Measurements from ENCODE around the gene RHOT2. TPM values are rescaled to one million over a fixed set of nuclear protein-coding genes. Genes with fewer than 3 reads are reported as not detected.

Gene RHOT2
- total RNA-seq, 2 experiments from 2014 or later = 140 to 141 TPM

DNA sequence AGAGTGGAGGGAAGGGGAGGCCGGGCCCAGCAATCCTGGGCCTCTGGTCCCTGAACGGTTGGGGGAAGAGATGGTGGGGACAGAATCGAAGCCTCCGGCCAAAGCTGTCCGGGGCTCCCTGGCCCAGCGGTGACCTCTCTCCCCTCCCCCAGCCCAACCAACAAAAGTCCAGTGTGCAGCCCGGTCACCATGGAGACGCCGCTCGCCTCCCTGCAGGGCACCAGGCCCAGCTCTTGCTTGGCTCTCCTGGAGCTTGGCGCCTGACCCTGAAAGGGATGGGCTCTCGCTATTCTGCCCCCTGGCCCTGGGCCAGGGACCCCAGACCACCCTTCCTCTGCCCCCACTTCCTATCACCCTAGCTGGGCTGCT lies 48.3 kb downstream of the RHOT2 start:
- H3K27me3 Mint-ChIP-seq = peaks cover 17% of the 10 kb centered on the region
- H3K27ac Mint-ChIP-seq = no peak overlapping the region

DNA sequence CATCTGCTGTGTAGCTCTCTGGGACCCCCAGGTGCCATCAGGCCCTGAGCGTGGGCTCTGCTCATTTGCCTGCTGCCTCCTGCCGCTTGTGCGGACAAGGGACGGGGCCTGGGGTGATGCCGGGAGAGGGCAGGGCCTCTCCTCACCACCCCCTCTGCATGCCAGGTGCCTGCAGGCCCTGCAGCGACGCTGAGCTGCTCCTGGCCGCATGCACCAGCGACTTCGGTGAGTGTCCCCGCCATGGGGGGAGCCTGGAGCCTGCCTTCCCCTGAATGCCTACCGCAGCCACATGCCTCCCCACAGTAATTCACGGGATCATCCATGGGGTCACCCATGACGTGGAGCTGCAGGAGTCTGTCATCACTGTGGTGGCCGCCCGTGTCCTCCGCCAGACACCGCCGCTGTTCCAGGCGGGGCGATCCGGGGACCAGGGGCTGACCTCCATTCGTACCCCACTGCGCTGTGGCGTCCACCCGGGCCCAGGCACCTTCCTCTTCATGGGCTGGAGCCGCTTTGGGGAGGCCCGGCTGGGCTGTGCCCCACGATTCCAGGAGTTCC lies 48.9 kb downstream of the RHOT2 start:
- H3K4me3 Mint-ChIP-seq = no peak overlapping the region
- no peak for DNase-seq
- no peaks in the 10 kb centered on the region for H3K9me3 Mint-ChIP-seq
- peaks cover 17% of the 10 kb centered on the region for H3K27me3 Mint-ChIP-seq
- POLR2A ChIA-PET = interaction anchor here (0.8 to 3.1 kb wide), 5 partner anchors 9 to 27 kb away, joined by 4 to 15 read pairs (median 7); partner anchors contain the start of genes CCDC78, CIAO3, HAGHL and WDR24
- H3K36me3 Mint-ChIP-seq (ENCODE audit: low read depth) = no peaks in the 10 kb centered on the region
- CTCF ChIA-PET = interaction anchor here (1.0 to 1.4 kb wide), 3 partner anchors 17 to 68 kb away, joined by 3 to 5 read pairs (median 4); no protein-coding TSS in a partner anchor
- H3K27ac Mint-ChIP-seq = no peak overlapping the region
- peaks cover 20% of the 10 kb centered on the region for H3K4me1 Mint-ChIP-seq

More for the DNA sequence above, 48.3 kb downstream of the RHOT2 start:
- DNase-seq = no peak
- POLR2A ChIA-PET = interaction anchor here (0.9 to 3.1 kb wide), 7 partner anchors 9 to 71 kb away, joined by 4 to 15 read pairs (median 5); partner anchors contain the start of genes CCDC78, HAGHL, RPUSD1 and WDR24
- Mint-ChIP-seq H3K4me3 (peak overlapping the region; percentile 27), H3K9me3 (no peaks in the 10 kb centered on the region), H3K36me3 (ENCODE audit: low read depth) (no peaks in the 10 kb centered on the region), H3K4me1 (peaks cover 20% of the 10 kb centered on the region)
- CTCF ChIA-PET = interaction anchor here (0.6 to 2.1 kb wide), 7 partner anchors 9 to 1213 kb away, joined by 3 to 7 read pairs (median 4); no protein-coding TSS in a partner anchor

DNA sequence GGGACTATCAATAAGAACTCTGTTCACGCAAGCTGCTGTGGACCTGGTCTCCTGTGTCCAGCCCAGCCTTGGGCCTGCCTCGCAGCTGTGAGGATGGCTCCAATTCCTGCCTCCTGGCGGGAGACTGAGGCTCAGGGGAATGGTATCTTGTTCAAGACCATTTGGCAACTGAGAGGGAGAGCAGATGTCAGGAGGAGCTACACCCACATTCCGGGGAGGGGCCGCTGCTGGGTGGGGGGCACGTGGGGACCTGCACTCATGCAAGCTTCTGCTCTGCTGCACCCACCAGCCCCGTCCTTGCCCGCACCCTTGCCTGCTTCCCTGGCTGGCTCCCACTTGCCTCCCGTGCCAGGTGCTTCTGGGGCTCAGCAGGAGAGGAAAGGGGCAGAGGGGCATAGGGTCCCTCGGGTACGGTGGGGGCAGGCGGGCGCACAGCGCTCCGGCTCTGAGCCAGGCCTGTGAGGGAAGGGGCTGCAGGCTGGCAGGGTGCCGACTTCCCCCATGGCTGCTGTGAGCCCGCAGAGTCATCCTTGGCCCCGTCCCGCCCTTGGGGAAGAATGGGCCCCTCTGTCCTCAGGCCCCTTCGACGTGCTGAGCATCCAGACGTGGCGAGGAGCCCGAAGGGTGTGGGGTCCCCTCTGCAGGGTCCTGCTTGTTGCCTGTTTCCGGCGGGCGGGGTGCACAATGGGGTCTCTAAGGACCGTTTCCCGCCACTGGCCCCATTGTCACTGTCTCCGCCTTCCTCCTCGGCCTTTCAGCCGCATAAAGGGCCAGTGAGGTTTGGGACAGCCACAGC lies 49.7 kb downstream of the RHOT2 start:
- Mint-ChIP-seq H3K4me1 (peaks cover 19% of the 10 kb centered on the region), H3K27me3 (peaks cover 15% of the 10 kb centered on the region), H3K4me3 (no peak overlapping the region), H3K27ac (no peak overlapping the region), H3K9me3 (no peaks in the 10 kb centered on the region), H3K36me3 (ENCODE audit: low read depth) (no peaks in the 10 kb centered on the region)
- ChIA-PET CTCF (interaction anchor here (1.3 kb wide), 1 partner anchor 16 kb away, joined by 3 read pairs; no protein-coding TSS in a partner anchor), POLR2A (interaction anchor here (0.8 to 3.1 kb wide), 3 partner anchors 8 to 23 kb away, joined by 4 to 15 read pairs (median 7); partner anchors contain the start of genes CCDC78, CIAO3 and HAGHL)
- DNase-seq = no peak

DNA sequence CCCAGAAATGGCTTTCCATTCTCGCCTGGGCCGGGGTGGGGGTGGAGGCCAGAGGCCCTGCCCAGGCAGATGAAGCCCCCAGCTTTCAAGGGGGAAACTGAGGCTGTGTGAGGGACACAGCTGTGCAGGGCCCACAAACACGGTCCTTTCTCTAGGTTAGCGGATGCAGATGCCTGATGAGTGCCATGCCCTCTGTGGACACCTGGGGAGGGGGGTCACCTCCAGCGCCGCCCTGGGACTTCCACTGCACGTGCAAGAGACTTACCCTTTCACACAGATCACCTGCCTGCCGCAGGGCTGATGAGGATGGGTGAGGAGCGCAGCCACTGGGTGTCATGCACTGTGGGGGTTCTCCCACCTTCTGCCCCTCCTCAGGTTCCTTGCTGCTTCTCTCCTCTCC lies 50.5 kb downstream of the RHOT2 start:
- ChIA-PET POLR2A (interaction anchor here (3.5 kb wide), 1 partner anchor 23 kb away, joined by 19 read pairs; no protein-coding TSS in a partner anchor), CTCF (no interaction called here)
- Mint-ChIP-seq H3K27ac (no peak overlapping the region), H3K9me3 (no peaks in the 10 kb centered on the region), H3K4me1 (peaks cover 18% of the 10 kb centered on the region), H3K36me3 (ENCODE audit: low read depth) (no peaks in the 10 kb centered on the region), H3K4me3 (no peak overlapping the region), H3K27me3 (peaks cover 12% of the 10 kb centered on the region)
- DNase-seq = no peak

DNA sequence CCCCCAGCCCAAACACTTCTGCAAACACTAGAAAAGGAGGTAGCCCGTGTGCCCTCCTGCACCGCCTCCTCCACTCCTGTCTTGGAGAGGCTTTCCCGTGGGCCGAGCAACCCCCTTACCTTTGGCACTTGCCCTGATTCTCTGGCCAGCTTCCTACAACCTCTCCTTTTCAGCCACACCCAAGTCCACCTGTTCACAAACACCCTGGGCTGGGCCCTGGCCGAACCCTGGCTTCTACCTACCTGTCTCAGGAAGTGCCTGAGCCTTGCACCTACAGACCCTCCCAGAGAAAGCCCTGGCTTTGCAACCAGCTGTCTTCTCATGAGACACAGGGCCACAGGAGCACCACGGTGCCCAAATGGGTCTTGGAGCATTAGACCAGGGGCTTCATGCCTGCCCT lies 51.0 kb downstream of the RHOT2 start:
- CTCF ChIA-PET = interaction anchor here (0.7 to 1.4 kb wide), 2 partner anchors 9 to 15 kb away, joined by 4 to 6 read pairs; no protein-coding TSS in a partner anchor
- DNase-seq = no peak
- Mint-ChIP-seq H3K4me1 (peaks cover 18% of the 10 kb centered on the region), H3K36me3 (ENCODE audit: low read depth) (no peaks in the 10 kb centered on the region), H3K9me3 (no peaks in the 10 kb centered on the region), H3K27me3 (peaks cover 10% of the 10 kb centered on the region), H3K27ac (peak overlapping the region; percentile 45), H3K4me3 (no peak overlapping the region)
- POLR2A ChIA-PET = interaction anchor here (3.5 kb wide), 1 partner anchor 23 kb away, joined by 19 read pairs; no protein-coding TSS in a partner anchor

DNA sequence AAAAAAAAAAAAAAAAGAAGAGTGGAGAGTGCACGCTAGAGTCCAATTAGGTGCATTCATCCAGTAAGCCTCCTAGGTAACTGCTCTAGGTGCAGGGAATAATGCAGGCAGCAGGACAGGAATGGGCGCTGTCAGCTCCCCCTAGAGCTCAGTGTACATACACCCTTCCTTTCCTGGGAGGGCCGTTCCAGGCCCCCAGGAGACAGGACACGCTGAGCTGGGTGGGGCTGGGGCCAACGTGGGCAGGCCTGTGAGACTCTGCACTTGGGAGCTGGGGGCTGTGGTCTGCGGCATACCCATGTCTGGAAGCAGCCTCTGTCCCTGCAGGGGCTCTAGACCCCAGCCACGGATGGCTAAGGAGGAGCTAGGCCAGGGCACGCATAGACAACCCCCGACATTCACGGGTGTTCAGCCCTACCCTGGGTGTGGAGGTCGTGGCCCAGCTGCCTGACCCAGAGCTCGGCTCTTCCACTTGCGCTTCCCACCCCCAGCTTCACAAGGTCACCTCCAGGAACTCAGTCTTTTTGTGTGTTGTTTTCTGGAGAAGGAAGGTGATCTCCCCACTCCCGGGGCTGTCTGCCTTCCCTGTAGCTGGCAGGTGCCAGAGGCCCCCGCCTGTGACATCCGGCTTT lies 52.0 kb downstream of the RHOT2 start:
- DNase-seq = no peak
- H3K27ac Mint-ChIP-seq = no peak overlapping the region
- ChIA-PET POLR2A (interaction anchor here (1.1 to 3.5 kb wide), 5 partner anchors 21 to 87 kb away, joined by 3 to 19 read pairs (median 9); partner anchors contain the start of genes STUB1 and WDR24), CTCF (interaction anchor here (0.5 to 2.5 kb wide), 11 partner anchors 8 to 594 kb away, joined by 3 to 8 read pairs (median 3); partner anchors contain the start of genes CIAO3 and WDR24)
- H3K27me3 Mint-ChIP-seq = peaks cover 10% of the 10 kb centered on the region
- peaks cover 18% of the 10 kb centered on the region for H3K4me1 Mint-ChIP-seq
- no peaks in the 10 kb centered on the region for H3K9me3 Mint-ChIP-seq
- no peaks in the 10 kb centered on the region for H3K36me3 Mint-ChIP-seq (ENCODE audit: low read depth)
- H3K4me3 Mint-ChIP-seq = peak overlapping the region; percentile 62

DNA sequence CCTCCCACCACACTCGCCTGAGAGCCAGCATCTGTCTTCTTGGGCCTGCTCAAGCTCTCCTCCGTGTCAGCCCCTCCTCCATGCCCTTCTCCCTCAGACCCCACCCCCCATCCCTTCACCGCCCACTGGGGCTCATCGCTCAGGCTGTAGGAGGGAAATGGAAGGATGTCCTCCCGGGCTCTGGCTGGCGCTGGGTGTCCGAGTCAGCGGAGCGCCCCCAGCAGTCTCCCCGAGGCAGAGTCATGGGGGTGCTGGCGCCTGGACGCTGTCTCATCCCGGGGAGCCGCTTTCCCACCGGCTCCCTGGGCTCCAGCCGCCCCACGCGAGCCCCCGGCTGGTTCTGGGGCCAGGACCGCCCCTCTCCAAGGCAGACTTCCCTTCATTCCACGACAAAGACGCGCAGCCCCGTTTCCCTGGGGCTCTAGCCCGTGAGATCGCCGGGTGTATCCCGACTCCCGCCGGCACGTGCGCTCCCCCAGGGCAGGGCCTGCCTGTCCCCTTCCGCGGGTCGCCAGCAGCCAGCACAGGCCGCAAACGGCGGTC lies 52.6 kb downstream of the RHOT2 start:
- POLR2A ChIA-PET = interaction anchor here (0.9 to 3.5 kb wide), 10 partner anchors 12 to 87 kb away, joined by 3 to 19 read pairs (median 6); partner anchors contain the start of genes CIAO3, JMJD8, STUB1 and WDR24
- H3K4me3 Mint-ChIP-seq = peak overlapping the region; percentile 62
- peak; percentile 42 for DNase-seq
- H3K36me3 Mint-ChIP-seq (ENCODE audit: low read depth) = no peaks in the 10 kb centered on the region
- peaks cover 10% of the 10 kb centered on the region for H3K27me3 Mint-ChIP-seq
- no peak overlapping the region for H3K27ac Mint-ChIP-seq
- peaks cover 18% of the 10 kb centered on the region for H3K4me1 Mint-ChIP-seq
- no peaks in the 10 kb centered on the region for H3K9me3 Mint-ChIP-seq
- CTCF ChIA-PET = interaction anchor here (0.5 to 2.5 kb wide), 9 partner anchors 8 to 64 kb away, joined by 3 to 8 read pairs (median 3); partner anchors contain the start of genes CIAO3 and WDR24

DNA sequence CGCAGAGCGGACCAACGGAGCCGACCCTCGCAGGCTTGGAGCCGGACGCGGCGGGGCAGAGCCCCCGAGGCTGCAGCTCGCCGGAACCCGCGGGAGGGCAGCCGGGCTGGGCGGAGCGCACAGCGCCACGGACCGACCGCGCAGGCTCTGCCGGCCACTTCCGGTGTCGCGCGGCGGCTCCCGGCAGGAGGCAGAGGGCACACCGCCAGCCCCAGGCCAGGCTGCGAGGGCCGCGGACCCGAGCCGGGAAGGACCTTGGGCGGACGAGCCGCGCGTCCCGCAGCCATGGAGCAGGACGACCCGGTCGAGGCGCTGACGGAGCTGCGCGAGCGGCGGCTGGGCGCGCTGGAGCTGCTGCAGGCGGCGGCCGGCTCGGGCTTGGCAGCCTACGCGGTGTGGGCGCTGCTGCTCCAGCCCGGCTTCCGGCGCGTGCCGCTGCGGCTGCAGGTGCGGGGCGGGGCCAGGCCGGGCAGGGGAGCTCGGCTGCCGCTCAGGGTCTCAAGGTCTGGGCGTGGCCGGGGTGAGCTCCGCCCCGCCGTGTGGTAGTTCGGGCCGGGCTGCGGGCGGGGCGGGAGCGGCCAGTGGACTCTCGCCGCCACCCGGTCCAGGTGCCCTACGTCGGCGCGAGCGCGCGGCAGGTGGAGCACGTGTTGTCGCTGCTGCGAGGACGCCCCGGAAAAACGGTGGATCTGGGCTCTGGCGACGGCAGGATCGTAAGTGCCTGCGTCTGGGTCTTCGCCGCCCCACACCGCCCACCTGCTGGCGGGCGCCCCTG lies 53.2 kb downstream of the RHOT2 start, which contains the start of gene ANTKMT:
TSS of gene ANTKMT (plus strand) at position 157 of the 775 bp plus-strand sequence. CDS start at position 286, 129 bp downstream.
- Mint-ChIP-seq H3K4me3 (peak within 1 kb of the TSS; percentile 62), H3K9me3 (no peaks in the 10 kb centered on the region), H3K36me3 (ENCODE audit: low read depth) (no peaks in the 10 kb centered on the region), H3K4me1 (peaks cover 16% of the 10 kb centered on the region), H3K27ac (no peak within 1 kb of the TSS), H3K27me3 (peaks cover 6% of the 10 kb centered on the region)
- ChIA-PET POLR2A (interaction anchor here (0.8 to 3.5 kb wide), 9 partner anchors 11 to 67 kb away, joined by 3 to 19 read pairs (median 6); partner anchors contain the start of genes CHTF18, CIAO3, JMJD8 and RPUSD1), CTCF (interaction anchor here (1.0 to 2.5 kb wide), 4 partner anchors 9 to 19 kb away, joined by 3 to 8 read pairs (median 4); no protein-coding TSS in a partner anchor)
- peak; percentile 77 for DNase-seq

DNA sequence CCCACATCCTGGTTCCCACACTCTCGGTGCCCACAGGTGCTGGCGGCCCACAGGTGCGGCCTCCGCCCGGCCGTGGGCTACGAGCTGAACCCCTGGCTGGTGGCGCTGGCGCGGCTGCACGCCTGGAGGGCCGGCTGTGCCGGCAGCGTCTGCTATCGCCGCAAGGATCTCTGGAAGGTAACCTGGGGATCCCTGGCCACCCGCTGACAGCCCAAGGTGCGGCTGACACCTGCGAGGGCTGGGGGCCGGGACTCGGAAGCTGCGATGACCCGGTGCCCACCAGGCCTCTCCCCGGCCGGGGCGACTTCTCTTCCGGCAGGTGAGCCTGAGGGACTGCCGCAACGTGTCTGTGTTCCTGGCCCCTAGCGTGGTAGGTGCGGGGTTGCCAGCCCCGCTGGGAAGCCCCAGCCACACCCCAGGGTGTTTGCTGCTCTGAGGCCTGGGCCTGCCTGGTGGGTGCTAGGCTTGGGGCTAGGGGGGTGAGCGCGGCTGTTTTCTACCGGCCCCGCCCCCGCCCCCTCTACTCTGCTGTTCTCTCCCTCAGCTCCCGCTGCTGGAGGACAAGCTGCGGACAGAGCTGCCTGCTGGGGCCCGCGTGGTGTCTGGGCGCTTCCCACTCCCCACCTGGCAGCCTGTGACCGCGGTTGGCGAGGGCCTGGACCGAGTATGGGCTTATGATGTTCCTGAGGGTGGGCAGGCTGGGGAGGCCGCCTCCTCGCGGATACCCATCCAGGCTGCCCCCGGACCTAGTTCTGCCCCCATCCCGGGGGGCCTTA lies 54.0 kb downstream of the RHOT2 start:
- H3K4me3 Mint-ChIP-seq = peak overlapping the region; percentile 30
- DNase-seq = no peak
- H3K4me1 Mint-ChIP-seq = peaks cover 19% of the 10 kb centered on the region
- H3K9me3 Mint-ChIP-seq = no peaks in the 10 kb centered on the region
- peaks cover 2% of the 10 kb centered on the region for H3K27me3 Mint-ChIP-seq
- POLR2A ChIA-PET = interaction anchor here (0.8 to 3.5 kb wide), 9 partner anchors 10 to 66 kb away, joined by 3 to 19 read pairs (median 6); partner anchors contain the start of genes CHTF18, CIAO3, JMJD8 and RPUSD1
- no peak overlapping the region for H3K27ac Mint-ChIP-seq
- no peaks in the 10 kb centered on the region for H3K36me3 Mint-ChIP-seq (ENCODE audit: low read depth)
- CTCF ChIA-PET = interaction anchor here (1.0 to 2.5 kb wide), 3 partner anchors 12 to 18 kb away, joined by 3 to 8 read pairs (median 5); no protein-coding TSS in a partner anchor

DNA sequence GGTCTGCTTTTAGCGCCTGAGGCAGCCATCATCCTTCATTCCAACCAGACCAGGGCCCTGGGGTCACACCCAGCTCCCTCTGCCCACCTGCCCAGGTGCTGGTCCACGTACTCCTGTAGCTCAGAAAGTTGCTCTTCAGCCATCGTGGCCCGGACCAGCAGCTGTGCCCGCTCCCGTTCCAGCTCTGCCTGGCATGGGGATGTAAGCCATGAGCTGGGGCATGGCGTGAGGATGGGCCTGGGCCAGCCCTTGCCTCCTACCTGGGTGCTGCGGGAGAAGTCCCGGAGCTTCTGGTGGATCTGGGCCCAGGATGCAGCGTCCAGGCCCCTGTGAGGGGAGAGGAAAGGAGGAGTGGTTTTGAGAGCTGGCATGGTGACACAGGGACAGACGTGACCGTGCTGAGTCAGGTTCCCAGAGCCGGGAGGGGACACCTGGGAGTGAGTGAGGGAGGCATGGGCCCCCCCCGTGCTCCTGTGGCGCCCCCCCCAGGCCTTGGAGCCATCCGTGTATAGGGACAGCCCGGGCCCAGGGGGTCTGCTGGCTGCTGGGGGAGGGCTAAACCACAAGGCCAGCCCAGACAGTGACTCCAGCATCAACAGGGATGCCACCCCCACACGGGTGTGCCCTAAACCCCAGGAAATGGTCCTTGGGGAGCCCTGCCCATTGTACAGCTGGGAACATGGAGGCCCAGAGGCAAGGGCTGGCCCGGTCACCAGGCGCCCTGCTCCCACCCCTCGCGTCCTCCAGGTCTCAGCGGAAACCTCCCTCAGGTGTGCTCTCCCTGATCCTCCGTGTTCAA lies 55.1 kb downstream of the RHOT2 start:
- Mint-ChIP-seq H3K4me3 (no peak overlapping the region), H3K4me1 (peaks cover 19% of the 10 kb centered on the region), H3K9me3 (no peaks in the 10 kb centered on the region), H3K27me3 (peaks cover 2% of the 10 kb centered on the region), H3K27ac (no peak overlapping the region), H3K36me3 (ENCODE audit: low read depth) (no peaks in the 10 kb centered on the region)
- no peak for DNase-seq
- CTCF ChIA-PET = no interaction called here
- POLR2A ChIA-PET = interaction anchor here (0.9 to 3.4 kb wide), 2 partner anchors 18 to 65 kb away, joined by 4 to 10 read pairs; partner anchors contain the start of genes CHTF18, CIAO3 and RPUSD1

Data from activated CD4-positive, alpha-beta memory T cell treated with anti-CD3 and anti-CD28 coated beads, Interleukin-2, amount 10 ng/mL, durations not matched to agents 7 days and 5 days (primary cell).